Keratinocyte (primary cell): ENCODE results near the gene RPP38. TPM values are rescaled to one million over a fixed set of nuclear protein-coding genes. Genes with fewer than 3 reads are reported as not detected.

Experiments used
- DNase-seq: peaks from one replicate; pipeline ENCODE4 v3.0.0-alpha.2; 2011; ENCODE audit warnings: low read depth, missing footprints, low spot score
- FAIRE-seq: peaks from 2 replicates; lab custom pipeline; 2011; peaks lifted over from hg19 to GRCh38; lab: Jason Lieb, UNC
- H2AFZ ChIP-seq: 2 replicates; pipeline ENCODE4 v1.6.0; 2012; ENCODE audit warnings: low read length, control low read depth, inconsistent platforms; ENCODE audit not compliant: control insufficient read depth
- H3K27ac ChIP-seq: 2 replicates; pipeline ENCODE4 v1.5.1; 2011; ENCODE audit warnings: low read length; ENCODE audit not compliant: control insufficient read depth, insufficient read depth
- H3K27me3 ChIP-seq: 3 replicates; pipeline ENCODE4 v1.6.0; 2011; ENCODE audit warnings: low read length; ENCODE audit not compliant: control insufficient read depth, insufficient read depth; ENCODE audit errors: extremely low read depth
- H3K36me3 ChIP-seq, 2 experiments: 2 replicates in 1 of 2; 3 replicates in 1 of 2; pipeline ENCODE4 v1.5.1; 2011; ENCODE audit warnings: low read length in 2 of 2, mild to moderate bottlenecking in 1 of 2; ENCODE audit not compliant: control insufficient read depth in 2 of 2, insufficient read depth in 2 of 2; ENCODE audit errors: extremely low read depth in 1 of 2
- H3K4me1 ChIP-seq: 3 replicates; pipeline ENCODE4 v1.5.1; 2011; ENCODE audit warnings: low read length; ENCODE audit not compliant: control insufficient read depth, insufficient read depth; ENCODE audit errors: extremely low read depth
- H3K4me2 ChIP-seq: 3 replicates; pipeline ENCODE4 v1.6.0; 2011; ENCODE audit warnings: low read depth, low read length; ENCODE audit not compliant: control insufficient read depth, insufficient read depth; ENCODE audit errors: extremely low read depth
- H3K4me3 ChIP-seq, 3 experiments: fragments of 200-600 bp in 1 of 3; sonication (generic) in 1 of 3; 2 replicates in 2 of 3; 3 replicates in 1 of 3; pipeline ENCODE4 v1.5.1; 2011 to 2016; ENCODE audit warnings: low read length in 3 of 3, mild to moderate bottlenecking in 3 of 3, control low read depth in 2 of 3, inconsistent platforms in 1 of 3, low read depth in 1 of 3, mixed read lengths in 1 of 3, mixed run types in 1 of 3, moderate library complexity in 1 of 3; ENCODE audit not compliant: control insufficient read depth in 2 of 3, insufficient read depth in 2 of 3; ENCODE audit errors: extremely low read depth in 1 of 3
- H3K79me2 ChIP-seq: 2 replicates; pipeline ENCODE4 v1.6.0; 2012; ENCODE audit warnings: low read length; ENCODE audit not compliant: control insufficient read depth, insufficient read depth
- H3K9ac ChIP-seq: 3 replicates; pipeline ENCODE4 v1.6.0; 2011; ENCODE audit warnings: low read length; ENCODE audit not compliant: control insufficient read depth, insufficient read depth; ENCODE audit errors: extremely low read depth
- H3K9me1 ChIP-seq: 3 replicates; pipeline ENCODE4 v1.6.0; 2011; ENCODE audit warnings: low read length; ENCODE audit not compliant: control insufficient read depth, insufficient read depth; ENCODE audit errors: extremely low read depth
- H3K9me3 ChIP-seq: 2 replicates; pipeline ENCODE4 v1.5.1; 2012; ENCODE audit warnings: low read depth, low read length; ENCODE audit not compliant: control insufficient read depth
- H4K20me1 ChIP-seq: 3 replicates; pipeline ENCODE4 v1.6.0; 2011; ENCODE audit warnings: low read length; ENCODE audit not compliant: control insufficient read depth, insufficient read depth; ENCODE audit errors: extremely low read depth
- EZH2 ChIP-seq: IDR thresholded peaks from one replicate; pipeline ENCODE4 v1.6.1; 2012; ENCODE audit warnings: inconsistent platforms, mild to moderate bottlenecking, low read length, moderate library complexity
- dilution Hi-C: fragments of 300-500 bp; cut with MboI; formaldehyde crosslinking; loops from one replicate; pipeline ENCODE4 v1.7.0; 2020; ENCODE audit warnings: low sequenced_read_pairs; ENCODE audit not compliant: extremely low pct_ligation_motif_present
- polyA plus RNA-seq, 5 experiments: library from polyadenylated mRNA; depleted of rRNA in 3 of 5; stranded (reverse) in 3 of 5; stranded (forward) in 1 of 5; unstranded in 1 of 5; fragments of >200 nt; gene quantifications; 1 replicate in 1 of 5; 2 replicates in 3 of 5; 3 replicates in 1 of 5; pipeline versions ENCODE4 v1.2.1 to v1.2.3, GENCODE V29; 2011 to 2012; ENCODE audit warnings: missing spikeins in 2 of 5, low read depth in 1 of 5, low replicate concordance in 1 of 5
- TF ChIP-seq, protein P1 (sequence below), 3 experiments: IDR thresholded peaks in 1 of 3; conservative IDR thresholded peaks in 1 of 3; optimal IDR thresholded peaks in 1 of 3; 2 replicates in 2 of 3; 3 replicates in 1 of 3; pipeline versions ENCODE3 to v1.5.1; 2011; ENCODE audit warnings: low read length in 3 of 3, mild to moderate bottlenecking in 3 of 3, moderate library complexity in 2 of 3, control low read depth in 1 of 3, inconsistent platforms in 1 of 3; ENCODE audit not compliant: insufficient read depth in 2 of 3; ENCODE audit errors: extremely low read depth in 1 of 3

RPP38 gene
- polyA plus RNA-seq, 1 donor (not counting 4 experiments of a cell fraction or from before 2014, with no cell fraction given) = 32.4 TPM

DNA sequence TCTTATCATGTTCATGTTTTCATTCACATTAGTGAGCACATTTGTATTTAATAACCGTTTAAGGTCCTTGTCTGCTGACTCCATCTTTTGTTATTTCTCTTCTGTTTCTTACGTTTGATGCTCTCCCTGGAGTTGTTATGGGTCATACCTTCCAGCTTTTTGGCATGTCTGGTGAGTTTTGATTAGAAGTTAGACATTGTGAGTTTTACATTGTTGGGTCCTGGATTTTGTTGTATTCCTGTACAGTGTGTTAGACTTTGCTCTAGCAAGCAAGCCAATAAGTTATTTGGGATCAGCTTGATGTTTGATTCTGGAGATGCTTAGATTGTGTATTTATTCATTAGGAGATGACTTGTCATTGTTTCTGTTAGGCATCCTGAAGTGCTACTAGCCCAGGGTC, 36.5 kb upstream of the RPP38 start:
- H3K9ac ChIP-seq = no peak overlapping the region
- H3K9me1 ChIP-seq = no peaks in the 10 kb centered on the region
- no peaks in the 10 kb centered on the region for H3K36me3 ChIP-seq
- no peak overlapping the region for H3K4me3 ChIP-seq
- H3K79me2 ChIP-seq = no peaks in the 10 kb centered on the region
- no peaks in the 10 kb centered on the region for H4K20me1 ChIP-seq
- TF ChIP-seq, protein P1, sequence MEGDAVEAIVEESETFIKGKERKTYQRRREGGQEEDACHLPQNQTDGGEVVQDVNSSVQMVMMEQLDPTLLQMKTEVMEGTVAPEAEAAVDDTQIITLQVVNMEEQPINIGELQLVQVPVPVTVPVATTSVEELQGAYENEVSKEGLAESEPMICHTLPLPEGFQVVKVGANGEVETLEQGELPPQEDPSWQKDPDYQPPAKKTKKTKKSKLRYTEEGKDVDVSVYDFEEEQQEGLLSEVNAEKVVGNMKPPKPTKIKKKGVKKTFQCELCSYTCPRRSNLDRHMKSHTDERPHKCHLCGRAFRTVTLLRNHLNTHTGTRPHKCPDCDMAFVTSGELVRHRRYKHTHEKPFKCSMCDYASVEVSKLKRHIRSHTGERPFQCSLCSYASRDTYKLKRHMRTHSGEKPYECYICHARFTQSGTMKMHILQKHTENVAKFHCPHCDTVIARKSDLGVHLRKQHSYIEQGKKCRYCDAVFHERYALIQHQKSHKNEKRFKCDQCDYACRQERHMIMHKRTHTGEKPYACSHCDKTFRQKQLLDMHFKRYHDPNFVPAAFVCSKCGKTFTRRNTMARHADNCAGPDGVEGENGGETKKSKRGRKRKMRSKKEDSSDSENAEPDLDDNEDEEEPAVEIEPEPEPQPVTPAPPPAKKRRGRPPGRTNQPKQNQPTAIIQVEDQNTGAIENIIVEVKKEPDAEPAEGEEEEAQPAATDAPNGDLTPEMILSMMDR (optimal IDR thresholded peaks at IDR 0.05 in 1 of 3, IDR thresholded peaks at IDR 0.05 in 1 of 3, conservative IDR thresholded peaks at IDR 0.05 in 1 of 3; ENCODE audit: extremely low read depth in 1 of 3, insufficient read depth in 2 of 3, low read length in 3 of 3) = no peak
- no peak for TF ChIP-seq EZH2
- dilution Hi-C loops = no loop called here
- no peak overlapping the region for H3K27ac ChIP-seq
- no peak for FAIRE-seq
- no peaks in the 10 kb centered on the region for H3K27me3 ChIP-seq
- H3K4me1 ChIP-seq = no peaks in the 10 kb centered on the region
- H3K9me3 ChIP-seq = no peaks in the 10 kb centered on the region
- H2AFZ ChIP-seq = no peak overlapping the region
- no peak overlapping the region for H3K4me2 ChIP-seq
- no peak for DNase-seq

DNA sequence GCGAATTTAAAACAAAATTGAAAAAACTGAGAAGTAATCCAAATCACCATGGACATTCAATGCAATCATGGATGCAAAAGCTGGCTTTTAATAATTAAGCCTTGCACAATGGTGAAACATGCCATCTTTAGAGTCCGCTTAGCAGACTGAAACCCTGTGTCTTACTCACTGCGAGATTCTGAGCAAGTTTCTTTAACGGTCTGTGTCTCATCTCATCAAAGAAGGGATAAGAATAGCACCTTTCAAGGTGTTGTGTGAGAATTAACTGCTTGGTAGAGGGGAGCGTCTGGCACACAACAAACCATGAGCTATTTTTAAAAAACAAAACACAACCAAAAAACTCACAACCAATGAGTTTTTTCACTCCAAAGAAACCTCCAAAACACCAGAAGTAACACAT, 30.0 kb upstream of the RPP38 start:
- no peak overlapping the region for H3K9ac ChIP-seq
- H2AFZ ChIP-seq = no peak overlapping the region
- no peak overlapping the region for H3K4me3 ChIP-seq
- H3K79me2 ChIP-seq = no peaks in the 10 kb centered on the region
- H3K4me2 ChIP-seq = no peak overlapping the region
- dilution Hi-C loops = no loop called here
- DNase-seq (no peak), FAIRE-seq (no peak)
- H3K4me1 ChIP-seq = no peaks in the 10 kb centered on the region
- H3K27me3 ChIP-seq = no peaks in the 10 kb centered on the region
- no peak overlapping the region for H3K27ac ChIP-seq
- H3K36me3 ChIP-seq = no peaks in the 10 kb centered on the region
- H3K9me3 ChIP-seq = no peaks in the 10 kb centered on the region
- H3K9me1 ChIP-seq = no peaks in the 10 kb centered on the region
- no peaks in the 10 kb centered on the region for H4K20me1 ChIP-seq
- no peak for TF ChIP-seq EZH2
- TF ChIP-seq, protein P1 (optimal IDR thresholded peaks at IDR 0.05 in 1 of 3, IDR thresholded peaks at IDR 0.05 in 1 of 3, conservative IDR thresholded peaks at IDR 0.05 in 1 of 3; ENCODE audit: extremely low read depth in 1 of 3, insufficient read depth in 2 of 3, low read length in 3 of 3) = no peak
